Hematopoietic multipotent progenitor cell treated with erythropoietin and hydrocortisone succinate and interleukin-3 and kit ligand, for 4 days (in vitro differentiated cells): ENCODE results near the gene ACTN2.

Experiments used
- DNase-seq: peaks from one replicate; pipeline ENCODE4 v3.0.0-alpha.2; 2015

The ACTN2 gene

DNA sequence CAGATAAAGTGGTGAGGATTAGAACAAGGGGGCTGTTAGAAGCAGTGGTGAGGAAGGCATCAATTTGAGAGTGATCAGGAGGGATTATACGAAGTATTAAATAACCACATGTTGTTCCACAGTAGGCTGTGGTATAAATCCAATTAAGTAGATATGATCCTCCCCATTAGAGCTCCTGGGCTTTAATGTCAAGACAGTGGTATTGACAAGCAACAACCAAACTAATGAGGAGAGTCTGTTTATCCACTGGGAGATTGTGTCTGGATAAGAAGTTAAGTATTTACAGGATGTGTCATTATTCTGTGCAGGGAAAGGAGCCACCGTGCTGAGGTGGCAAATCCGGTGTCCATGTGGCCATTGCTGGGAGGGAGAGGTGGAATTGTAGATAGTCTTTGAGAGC lies 5.8 kb downstream of the ACTN2 start:
- no peak for DNase-seq

DNA sequence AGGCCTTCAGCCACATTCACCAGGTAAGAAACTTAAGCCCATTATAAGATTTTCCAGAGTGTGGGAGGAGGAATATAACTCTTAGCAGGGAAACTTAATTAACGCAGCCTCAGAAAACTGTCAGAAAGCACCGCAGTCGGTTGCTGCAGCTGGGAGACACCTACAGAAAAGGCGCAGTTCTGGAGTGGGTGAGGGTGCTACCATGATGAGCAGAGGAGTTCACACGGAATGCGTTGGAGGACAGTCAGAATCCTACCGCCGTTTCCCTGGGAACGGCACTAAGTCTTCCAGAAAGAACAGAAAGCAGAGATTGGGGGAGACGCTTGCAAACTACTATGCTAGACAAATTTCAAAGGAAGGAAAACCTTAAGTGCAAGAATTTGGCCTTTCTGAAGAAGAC lies 6.4 kb downstream of the ACTN2 start:
- DNase-seq = no peak

- no peak for DNase-seq
Observed at GRCh38 chr1:236699366-236699765, 13.1 kb downstream of the ACTN2 start.

DNA sequence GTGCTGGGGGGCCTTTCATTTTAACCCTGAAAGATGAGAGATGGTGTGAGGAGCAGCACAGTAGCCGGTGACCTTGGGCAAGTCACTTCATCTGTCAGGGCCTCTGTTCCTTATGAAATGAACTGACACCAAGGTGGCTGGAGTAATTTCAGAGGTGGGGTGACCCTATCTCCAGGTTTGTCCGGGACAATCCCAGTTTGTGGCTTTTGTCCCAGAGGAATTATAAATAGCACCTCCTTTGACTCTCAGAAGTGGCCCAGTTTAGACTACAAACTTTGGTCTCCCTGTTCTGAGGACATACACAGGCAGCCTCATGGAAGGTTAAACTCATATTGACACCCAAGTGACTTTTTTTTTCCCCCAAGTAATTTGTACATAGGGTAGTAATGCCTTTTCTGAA lies 14.6 kb downstream of the ACTN2 start:
- no peak for DNase-seq

- no peak for DNase-seq
Observed at GRCh38 chr1:236701782-236702181, 15.5 kb downstream of the ACTN2 start.

DNA sequence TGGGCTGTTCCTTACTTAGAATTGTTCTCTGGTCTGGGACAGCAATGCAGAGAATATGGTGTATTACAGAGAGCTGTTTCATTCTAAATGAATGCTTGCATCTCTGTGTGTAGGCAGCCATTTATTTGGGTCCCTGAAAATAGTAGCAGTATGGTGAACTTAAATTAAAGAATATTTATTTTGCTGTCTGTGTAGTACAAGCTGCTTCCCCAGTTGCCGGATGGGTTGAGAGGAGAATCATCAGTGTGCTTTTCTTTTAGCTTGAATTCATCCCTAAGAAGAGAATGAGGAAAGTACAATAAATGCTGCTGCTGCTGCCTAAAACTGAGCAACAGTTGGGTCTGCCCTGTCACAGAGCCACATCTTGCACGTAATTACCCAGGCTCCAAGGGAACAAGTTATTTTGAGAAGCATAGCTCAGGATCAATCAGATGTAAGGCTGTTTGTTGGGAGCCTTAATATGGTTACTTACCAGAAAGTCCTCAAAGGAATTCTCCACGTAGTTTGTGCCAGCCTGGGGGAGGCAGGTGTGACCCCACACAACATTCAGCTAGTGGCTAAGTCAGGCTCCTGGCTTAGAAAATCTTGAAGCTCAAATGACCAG lies 16.6 kb downstream of the ACTN2 start:
- DNase-seq = no peak

- no peak for DNase-seq
Observed at GRCh38 chr1:236705771-236706170, 19.5 kb downstream of the ACTN2 start.

- no peak for DNase-seq
Observed at GRCh38 chr1:236706183-236706582, 19.9 kb downstream of the ACTN2 start.

DNA sequence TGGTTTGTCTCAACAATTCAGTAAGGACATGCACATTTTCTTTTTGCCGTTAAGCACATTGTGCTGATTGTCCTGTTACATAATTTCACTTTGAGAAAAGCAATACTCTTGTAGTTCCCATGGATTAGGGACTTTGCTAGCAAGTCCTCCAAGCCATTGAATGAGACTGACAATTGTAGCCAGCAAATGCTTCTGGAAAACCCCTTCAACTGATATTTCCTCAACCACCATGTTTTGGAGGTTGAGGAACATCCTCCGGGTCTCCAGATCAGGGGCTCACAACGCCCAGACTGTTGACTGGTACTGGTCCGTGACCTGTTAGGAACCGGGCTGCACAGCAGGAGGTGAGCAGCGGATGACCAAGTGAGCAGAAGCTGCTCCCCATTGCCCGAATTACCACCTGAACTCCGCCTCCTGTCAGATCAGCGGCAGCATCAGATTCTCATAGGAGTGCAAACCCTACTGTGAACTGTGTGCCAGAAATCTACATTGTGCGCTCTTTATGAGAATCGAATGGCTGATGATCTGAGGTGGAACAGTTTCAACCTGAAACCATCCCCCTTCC lies 24.1 kb downstream of the ACTN2 start:
- no peak for DNase-seq

GRCh38 chr1:236716160-236716559 lies 29.9 kb downstream of the ACTN2 start:
- DNase-seq = no peak

DNA sequence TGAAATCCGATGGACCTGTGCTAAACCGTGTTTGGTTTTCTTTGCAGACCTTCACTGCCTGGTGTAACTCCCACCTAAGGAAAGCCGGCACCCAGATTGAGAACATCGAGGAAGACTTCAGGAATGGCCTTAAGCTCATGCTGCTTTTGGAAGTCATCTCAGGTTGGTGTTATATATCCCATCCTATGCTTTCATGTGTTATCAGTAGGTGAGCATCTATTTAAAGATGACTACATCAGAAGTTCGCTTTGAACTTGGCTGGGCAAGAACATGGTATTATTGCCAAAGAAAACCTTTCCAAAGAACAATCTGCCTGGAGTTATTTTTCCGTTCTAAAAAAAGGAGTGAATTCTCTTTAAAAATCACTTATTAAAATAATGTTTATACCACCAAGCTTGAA lies 31.5 kb downstream of the ACTN2 start:
- DNase-seq = no peak

DNA sequence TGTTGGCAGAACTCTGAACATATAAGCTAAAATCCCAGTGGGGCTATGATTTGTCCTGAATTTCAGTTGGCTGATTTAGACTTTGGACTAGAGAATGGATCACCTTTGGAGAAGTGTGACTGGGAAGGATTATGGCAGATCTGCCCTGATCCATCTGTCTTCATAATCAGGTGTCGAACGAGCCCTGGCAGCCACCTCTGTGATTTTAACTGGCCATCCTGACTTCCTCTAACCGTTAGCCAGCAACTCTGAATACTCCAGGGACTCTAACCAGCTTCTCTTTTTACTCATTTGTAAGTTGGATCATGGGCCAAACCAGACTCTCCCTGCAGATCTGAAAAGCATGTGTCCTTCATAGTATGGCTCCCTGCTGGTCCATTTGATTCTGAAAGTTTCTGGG lies 32.0 kb downstream of the ACTN2 start:
- DNase-seq = no peak

- DNase-seq = no peak
Observed at GRCh38 chr1:236720206-236720605, 33.9 kb downstream of the ACTN2 start.

DNA sequence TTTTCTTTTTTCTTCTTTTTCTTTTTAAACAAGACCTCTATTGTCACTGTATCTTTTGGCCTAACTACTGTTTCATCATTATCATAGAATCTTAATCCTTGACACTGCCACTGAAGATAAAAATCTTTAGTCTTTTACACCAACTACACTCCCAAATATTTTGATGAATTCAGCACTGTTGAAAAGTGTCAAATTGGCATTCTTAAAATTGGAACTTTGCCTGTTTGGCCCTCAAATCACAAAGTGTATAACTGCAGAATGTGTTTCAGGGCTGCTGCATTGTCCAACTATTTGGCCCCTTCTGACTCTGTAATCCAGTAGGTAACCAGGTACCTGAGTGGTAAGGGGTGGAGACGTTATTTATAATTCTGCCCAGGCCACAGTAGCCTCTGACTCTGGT lies 34.3 kb downstream of the ACTN2 start:
- DNase-seq = no peak

GRCh38 chr1:236724049-236724448 lies 37.8 kb downstream of the ACTN2 start:
- DNase-seq = no peak

DNA sequence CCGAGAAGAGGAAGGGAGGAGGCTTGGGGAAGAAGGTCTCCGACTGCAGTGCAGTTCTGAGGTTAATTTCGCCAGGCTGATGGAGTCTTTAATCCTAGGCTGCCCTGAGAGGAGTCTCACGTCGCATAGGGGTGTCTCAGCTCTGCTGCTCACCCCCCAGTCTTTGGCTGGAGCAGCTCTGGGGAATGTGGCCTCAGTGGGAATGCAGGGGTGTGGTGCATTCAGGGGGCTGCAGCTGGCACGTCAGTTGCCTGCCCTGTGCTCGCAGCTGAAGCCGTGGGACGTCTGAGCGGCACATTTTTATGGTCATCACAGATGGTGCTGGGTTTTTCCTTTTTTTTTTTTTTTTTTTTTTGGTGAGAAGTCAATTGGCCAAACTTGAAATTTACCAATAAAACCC lies 38.2 kb downstream of the ACTN2 start:
- no peak for DNase-seq

DNA sequence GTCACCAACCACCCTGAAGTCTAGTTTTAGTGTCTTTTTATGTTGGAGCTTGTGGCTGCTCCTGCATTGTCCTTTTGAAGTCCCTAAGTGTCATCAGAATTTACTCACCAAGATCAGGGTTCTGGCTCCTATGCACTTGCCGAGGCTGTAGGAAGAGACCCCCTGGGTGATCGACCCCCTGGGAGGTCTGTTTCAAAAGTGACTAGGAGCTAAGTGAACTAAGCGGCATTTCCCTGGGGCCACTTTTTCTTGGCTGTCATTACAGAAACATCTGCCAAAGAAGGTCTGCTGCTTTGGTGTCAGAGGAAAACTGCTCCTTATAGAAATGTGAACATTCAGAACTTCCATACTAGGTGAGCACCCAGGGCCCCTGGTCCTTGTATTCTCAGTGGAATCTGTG lies 39.4 kb downstream of the ACTN2 start:
- DNase-seq = no peak

- DNase-seq = no peak
Observed at GRCh38 chr1:236727521-236727920, 41.2 kb downstream of the ACTN2 start.

- no peak for DNase-seq
Observed at GRCh38 chr1:236728752-236729151, 42.5 kb downstream of the ACTN2 start.

DNA sequence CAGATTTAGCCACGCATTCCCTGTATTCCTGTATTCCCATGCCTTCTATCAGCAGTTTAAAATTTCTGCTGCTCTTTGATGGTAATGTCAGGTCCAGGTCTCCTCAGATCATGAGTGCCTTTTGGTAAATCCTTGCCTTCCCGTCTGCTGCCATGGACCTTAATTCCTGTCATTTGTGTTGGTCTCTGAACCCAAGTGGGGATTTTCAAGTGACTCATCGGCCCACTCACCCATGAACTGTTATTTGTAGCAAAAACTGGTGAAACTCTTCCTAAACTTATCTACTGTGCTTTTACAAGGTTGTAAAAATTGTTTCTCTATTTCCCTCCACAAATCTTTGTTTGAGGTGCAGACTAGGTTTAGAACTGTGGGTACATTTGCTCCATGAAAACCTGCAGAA lies 47.4 kb downstream of the ACTN2 start:
- DNase-seq = no peak

- no peak for DNase-seq
Observed at GRCh38 chr1:236734141-236734765, 48.0 kb downstream of the ACTN2 start.

DNA sequence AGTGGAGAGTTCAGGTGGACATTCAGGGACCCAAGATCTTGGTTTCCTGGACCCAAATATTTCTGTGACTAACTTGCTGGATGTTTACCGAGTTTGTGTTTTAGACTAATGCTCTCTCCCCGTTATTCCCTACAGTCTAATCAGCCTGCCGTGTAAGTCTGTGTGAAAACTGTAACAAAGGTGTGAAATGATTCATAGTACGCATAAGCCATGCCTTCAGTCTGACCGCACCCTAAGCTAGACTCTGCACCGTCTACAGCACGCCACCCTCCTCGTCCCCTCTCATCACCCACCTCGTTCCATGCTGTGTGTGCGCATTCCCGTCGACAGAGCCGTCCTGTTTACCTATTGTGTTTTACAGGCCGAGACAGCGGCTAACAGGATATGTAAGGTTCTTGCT lies 50.5 kb downstream of the ACTN2 start:
- DNase-seq = no peak

- DNase-seq = no peak
Observed at GRCh38 chr1:236741753-236742152, 55.5 kb downstream of the ACTN2 start.

DNA sequence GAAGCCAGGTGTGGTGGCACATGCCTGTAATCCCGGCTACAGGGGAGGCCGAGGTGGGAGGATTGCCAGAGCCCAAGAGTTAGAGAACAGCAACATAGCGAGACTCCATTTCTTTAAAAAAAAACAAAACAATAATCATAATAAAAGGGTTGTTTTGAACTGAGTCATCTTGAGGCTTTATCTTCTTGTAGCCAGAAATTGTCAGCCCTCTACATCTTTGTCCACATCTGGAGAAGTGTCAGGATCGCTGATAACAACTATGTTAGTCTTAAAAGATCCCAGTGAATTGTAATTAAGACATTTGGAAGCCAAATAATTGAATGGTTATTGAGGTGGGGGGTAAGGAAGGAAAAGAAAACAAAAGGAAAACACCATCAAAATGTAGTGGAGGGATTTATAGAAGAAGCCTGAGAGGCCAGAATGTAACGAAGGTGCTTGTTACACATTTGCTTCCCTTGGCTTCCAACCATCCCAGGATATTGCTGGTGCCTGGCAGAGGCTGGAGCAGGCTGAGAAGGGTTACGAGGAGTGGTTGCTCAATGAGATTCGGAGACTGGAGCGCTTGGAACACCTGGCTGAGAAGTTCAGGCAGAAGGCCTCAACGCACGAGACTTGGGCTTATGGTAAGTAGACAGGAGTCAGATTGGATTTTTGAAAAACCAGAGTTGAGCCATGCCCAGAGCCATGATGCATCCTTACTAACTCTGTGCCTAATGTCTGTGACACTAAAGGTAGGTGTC lies 56.3 kb downstream of the ACTN2 start:
- no peak for DNase-seq
